Anterior cingulate cortex (tissue), 58 donors: ENCODE results near the gene TNFRSF12A.

ENCODE experiments used
- DNase-seq, 58 donors: peaks; one replicate each; lab custom pipeline; 2025; lab: John Stamatoyannopoulos, UW

Gene TNFRSF12A

DNA sequence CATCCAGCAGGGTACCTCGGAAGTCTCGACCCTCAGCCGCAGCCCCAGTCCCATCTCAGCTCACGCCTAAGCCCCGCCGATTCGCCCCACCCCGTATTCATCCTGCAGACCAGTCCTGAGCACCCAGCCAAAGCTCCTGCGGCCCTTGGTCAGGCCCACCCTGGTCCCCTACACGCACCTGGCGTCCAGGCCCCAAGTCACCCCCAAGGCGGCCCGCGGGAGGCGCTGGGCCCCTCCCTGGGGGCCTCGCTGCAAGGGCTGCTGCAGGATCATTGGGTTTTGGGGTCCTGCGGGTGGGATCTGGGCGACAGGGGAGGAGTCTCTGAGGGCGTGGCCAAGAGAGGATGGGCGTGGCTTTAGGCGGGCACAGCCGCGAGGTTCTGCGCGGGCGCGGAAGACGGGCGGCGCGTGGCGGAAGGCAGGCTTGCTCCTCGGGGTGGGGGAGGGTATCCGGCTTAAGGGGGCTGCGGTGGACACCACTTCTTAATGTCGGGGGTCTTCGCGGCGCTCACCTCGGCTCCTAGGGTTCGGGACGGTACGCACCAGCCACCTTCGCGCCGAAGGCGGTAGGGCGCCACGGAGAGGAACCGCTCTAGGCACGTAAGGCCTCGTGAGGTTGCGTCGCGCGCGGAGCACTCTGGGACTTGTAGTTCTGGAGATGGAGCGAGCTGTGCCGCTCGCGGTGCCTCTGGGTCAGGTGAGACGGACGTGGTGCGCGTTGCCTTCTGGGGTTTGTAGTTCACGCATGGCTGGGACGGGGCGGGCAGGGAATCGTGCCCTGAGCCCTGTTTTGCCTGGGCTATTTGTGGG is 3.7 kb downstream of the TNFRSF12A start, which contains the start of the genes HCFC1R1 and THOC6:
TSS of gene HCFC1R1 (minus strand) at position 274 of the 810 bp plus-strand sequence. CDS start at position 273, 1 bp downstream.
TSS of gene THOC6 (plus strand) at position 367 of the 810 bp plus-strand sequence. CDS start at position 659, 292 bp downstream.
- DNase-seq = peak; percentile 82 to 99 (median 94)

DNA sequence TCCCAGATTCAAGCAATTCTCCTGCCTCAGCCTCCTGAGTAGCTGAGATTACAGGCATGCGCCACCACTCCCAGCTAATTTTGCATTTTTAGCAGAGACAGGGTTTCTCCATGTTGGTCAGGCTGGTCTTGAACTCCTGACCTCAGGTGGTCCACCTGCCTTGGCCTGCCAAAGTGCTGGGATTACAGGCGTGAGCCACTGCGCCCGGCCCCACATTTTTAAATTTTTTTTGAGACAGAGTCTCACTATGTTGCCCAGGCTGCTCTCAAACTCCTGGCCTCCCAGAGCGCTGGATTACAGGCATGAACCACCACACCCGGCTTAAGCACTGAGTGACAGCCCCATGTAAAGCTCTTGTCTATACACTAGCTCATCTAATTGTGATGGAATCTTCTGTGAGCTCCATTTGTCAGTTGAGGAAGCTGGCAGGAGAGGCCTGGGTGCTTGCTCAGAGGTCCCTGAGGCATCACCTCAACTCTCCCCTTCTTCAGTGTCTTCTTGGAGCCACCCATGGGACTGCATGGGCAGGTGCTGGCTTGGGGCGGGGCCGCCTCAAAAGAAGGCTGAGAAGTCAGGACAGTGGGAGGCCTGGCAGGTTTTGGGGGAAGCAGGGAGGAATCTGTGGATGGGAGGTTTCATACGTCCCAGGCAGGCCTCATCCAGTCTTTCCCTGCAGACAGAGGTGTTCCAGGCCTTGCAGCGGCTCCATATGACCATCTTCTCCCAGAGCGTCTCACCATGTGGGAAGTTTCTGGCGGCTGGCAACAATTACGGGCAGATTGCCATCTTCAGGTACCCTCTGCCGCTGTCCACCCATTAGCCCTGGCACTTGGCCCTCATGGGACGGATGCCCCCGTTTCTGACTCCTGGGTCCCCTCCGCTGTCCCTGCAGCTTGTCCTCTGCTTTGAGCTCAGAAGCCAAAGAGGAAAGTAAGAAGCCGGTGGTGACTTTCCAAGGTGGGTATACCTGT is 5.1 kb downstream of the TNFRSF12A start:
- DNase-seq = no peak

GRCh38 chr16:3026003-3026378 is 5.8 kb downstream of the TNFRSF12A start:
- no peak for DNase-seq

GRCh38 chr16:3026609-3027488 is 6.7 kb downstream of the TNFRSF12A start:
- no peak for DNase-seq

GRCh38 chr16:3027489-3027795 is 7.3 kb downstream of the TNFRSF12A start:
- no peak for DNase-seq

DNA sequence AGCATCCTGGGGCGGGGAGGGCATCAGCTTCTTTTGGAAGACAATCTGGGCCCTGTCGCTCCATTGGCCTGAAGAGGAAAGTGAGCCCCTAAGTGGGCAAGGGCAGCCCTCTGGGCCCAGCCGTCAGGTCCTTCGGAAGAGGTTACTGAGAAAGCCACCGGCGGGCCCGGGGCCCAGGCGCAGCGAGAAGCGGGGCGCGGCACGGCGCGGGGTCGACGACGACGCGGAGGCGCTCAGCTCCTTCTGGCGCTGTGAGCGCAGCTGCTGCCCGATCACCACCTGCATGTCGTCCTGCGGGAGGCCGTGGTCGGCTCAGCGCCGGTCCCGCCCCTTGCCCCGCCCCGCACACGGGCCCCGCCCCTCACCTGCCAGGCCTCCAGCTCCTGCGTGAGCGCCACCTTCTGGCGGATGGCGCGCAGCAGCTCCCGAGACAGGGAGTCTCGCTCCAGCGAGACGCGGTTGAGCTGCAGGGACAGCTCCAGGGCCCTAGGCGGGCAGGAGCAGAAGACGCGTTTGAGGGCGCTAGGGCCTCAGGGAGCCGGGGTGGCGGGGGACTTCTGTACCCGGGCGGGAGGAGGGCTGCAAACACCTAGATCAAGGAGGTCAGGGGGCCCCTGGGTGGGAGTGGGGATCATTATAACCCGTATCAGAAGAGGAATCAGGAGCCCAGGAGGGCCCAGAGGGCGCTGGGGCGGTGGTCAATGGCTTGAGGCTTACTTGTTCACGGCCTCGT is 8.0 kb downstream of the TNFRSF12A start:
- peak in 53 of 58 donors; percentile 20 to 86 (median 56) for DNase-seq

DNA sequence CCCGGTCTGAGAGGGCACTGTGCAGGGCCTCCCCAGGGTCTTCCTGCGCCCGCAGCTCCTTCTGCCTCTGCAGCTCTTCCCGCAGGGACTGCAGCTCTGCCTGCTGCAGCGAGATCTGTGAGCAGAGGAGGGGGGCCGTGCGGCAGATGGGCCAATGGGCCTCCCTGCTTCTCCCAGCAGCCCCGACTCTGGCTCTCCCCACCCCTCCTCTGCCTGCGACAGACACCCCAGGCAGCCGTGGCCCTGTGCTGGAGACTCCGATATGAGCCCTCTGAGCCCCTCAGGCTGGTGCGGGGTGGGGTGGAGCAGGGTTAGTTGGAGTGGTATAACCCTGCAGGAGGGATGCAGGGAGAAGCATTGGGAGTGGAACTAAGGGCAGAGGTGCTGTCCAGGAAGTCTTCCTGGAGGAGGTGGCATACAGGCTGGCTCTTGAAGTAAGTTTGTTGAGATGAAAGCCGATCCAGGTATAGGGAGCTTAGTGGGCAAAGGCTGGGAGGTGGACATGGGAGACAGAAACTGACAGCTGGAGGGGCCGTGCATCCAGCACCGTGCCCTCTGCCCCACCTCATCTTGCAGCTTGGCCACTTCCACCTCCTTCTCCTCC is 8.7 kb downstream of the TNFRSF12A start:
- peak in 1 of 58 donors; percentile 22 for DNase-seq

- DNase-seq = no peak
Measured at GRCh38 chr16:3029491-3030221, 9.5 kb downstream of the TNFRSF12A start.

- no peak for DNase-seq
Measured at GRCh38 chr16:3030222-3031212, 10.3 kb downstream of the TNFRSF12A start.

DNA sequence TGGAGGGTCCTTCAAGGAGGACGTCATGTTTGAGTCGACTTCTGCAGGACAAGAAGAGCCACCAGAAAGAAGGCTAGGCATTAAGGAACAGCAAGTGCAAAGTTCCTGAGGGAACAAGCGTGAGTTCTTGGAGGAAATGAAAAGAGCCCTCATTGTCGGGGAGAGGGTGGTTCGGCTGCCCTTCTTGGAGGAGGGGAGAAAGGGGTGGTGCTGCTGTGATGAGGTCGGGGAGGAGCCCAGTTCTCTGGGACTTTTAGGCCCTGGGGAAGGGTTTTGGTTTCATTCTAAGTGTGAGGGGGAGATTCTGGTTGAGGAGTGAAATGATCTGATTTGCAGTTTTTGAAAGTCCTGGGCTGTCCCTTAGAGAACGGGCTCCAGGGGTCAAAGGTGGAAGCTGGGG is 12.5 kb downstream of the TNFRSF12A start:
- DNase-seq = no peak

- DNase-seq = no peak
Measured at GRCh38 chr16:3035289-3035971, 15.3 kb downstream of the TNFRSF12A start.

DNA sequence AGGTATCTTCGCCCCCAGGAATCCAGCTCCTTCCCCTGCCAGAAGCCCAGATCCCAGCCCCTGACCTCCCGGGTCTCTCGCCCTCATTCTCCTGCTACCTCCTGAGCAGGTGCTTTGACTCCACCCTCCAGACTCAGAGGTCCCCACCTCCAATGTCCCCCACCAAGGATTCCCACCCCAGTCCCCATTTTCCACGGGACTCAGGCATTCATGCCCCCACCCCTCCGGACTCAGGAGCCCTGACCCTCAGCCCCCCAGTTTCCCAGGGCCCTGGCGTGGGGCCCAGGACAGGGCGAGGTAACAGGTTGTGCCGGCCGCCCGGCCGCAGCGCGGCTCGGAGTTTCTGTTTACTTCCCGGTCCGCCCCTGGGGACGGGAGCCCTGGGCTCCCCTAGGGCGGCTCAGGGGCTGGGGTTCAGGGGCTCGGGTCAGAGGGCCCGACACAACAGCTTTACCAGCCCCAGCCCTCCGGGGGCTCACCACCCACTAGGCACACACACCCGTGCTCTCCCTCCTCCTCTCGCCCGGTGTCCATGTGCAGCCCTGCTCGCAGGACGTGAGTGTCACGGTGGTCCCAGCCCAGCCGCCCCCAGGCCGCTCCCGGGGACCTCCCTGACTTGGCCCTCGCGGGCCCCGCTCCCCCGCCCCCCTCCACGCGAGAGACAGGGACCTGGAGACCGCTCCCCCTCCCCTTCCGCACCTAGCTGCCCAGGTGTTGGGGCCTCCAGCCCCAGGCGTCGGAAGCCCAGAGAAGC is 16.0 kb downstream of the TNFRSF12A start:
- no peak for DNase-seq

DNA sequence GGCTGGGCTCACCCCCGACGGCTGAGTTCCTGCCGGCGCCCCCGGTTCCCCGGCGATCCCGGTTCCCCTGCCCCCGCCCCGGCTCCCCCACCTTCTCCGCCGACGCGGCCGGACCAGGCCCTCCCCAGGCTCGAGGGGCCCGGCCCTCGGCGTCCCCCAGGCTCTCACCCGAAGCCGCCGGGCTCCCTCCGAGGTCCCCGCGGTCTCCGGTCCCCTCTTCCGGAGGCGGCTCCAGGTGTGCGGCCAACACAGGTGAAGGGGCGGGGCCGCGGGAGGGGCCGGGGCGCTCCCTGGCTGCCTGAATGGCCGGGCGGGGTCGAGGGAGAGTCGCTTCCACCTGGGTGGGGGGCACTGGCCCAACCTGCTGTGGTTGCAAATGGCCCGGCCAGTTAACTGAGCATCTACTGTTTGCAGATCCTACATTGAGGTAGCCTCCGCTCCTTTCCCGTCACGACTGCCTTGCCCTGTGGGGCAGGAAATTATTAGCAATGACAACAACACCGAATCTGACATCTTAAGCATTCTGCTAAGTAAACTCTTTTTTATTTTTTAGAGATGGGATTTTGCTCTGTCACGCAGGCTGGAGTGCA is 16.7 kb downstream of the TNFRSF12A start, which contains the start of gene BICDL2:
TSS of gene BICDL2 (minus strand) at position 219 of the 590 bp plus-strand sequence. CDS start 1,448 bp downstream, outside the sequence.
- DNase-seq = no peak

DNA sequence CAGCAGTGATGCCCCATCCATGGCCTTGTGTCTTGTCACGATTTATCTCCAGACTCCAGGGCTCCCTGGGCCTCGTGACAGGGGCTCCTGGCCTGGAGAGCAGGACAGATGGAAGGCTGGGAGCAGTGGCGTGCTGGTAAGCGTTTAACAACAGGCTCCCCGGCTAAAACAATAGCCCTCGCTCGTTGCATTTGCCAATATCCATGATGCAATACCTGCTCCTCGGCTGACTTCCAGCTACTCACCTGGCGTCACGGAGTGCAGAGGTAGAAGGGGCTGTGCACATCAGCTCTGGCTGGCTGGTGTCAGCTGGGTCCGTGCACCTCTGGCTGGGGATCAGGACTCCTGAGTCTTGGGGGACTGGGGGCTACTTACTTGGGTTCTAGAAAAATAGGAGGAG is 18.1 kb downstream of the TNFRSF12A start:
- DNase-seq = no peak

DNA sequence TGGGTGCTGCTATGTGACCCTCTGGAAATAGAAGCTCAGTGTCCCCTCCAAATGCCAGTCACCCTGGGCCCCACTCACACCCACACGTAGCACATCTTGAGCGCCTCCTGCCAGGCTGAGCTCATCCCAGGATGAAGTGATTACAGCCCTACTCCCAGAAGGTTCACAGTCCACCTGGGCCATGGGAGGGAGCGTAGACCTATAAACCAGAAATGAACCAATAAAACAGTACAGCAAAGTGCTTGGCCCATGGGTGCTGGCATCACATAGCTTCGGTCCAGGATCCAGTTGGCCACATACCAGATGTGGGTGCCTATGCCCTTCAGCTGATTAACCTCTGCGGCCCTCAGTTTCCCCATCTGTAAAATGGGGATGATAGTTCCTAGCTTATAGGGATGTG is 18.7 kb downstream of the TNFRSF12A start:
- no peak for DNase-seq
